DOHH2 (cell line): ENCODE measurements around the gene THBS3.
"Not testable (repeated sequence)": the region's sequence is repeated elsewhere in the genome, so short reads cannot be mapped to it uniquely, and the experiment has no call there.

Experiments
- H3F3A ChIP-seq: fragments of 200-600 bp; sonication (generic), shearing (Covaris generic); 2 replicates; pipeline ENCODE4 v1.6.0; 2016; ENCODE audit warnings: antibody characterized with exemption, mild to moderate bottlenecking; ENCODE audit not compliant: control insufficient read depth, insufficient read depth
- H3K27ac ChIP-seq: fragments of 200-600 bp; sonication (generic); 2 replicates; pipeline ENCODE4 v1.5.1; 2014; ENCODE audit warnings: low read depth, mild to moderate bottlenecking, low read length, moderate library complexity
- H3K27me3 ChIP-seq: fragments of 200-600 bp; sonication (generic); 2 replicates; pipeline ENCODE4 v1.6.1; 2014; ENCODE audit warnings: mild to moderate bottlenecking, low read length, mixed read lengths; ENCODE audit not compliant: control insufficient read depth
- H3K36me3 ChIP-seq: fragments of 200-600 bp; sonication (generic); 2 replicates; pipeline ENCODE4 v1.6.1; 2014; ENCODE audit warnings: mild to moderate bottlenecking, low read length, moderate library complexity, mixed read lengths; ENCODE audit not compliant: control insufficient read depth
- H3K4me1 ChIP-seq: fragments of 200-600 bp; sonication (generic); 2 replicates; pipeline ENCODE4 v1.6.1; 2014; ENCODE audit warnings: mild to moderate bottlenecking, low read length, mixed read lengths; ENCODE audit not compliant: control insufficient read depth
- H3K4me2 ChIP-seq: fragments of 200-600 bp; sonication (generic); 2 replicates; pipeline ENCODE4 v1.6.0; 2014; ENCODE audit warnings: mild to moderate bottlenecking, low read length, moderate library complexity
- H3K4me3 ChIP-seq: fragments of 200-600 bp; sonication (generic); 2 replicates; pipeline ENCODE4 v1.5.1; 2014; ENCODE audit warnings: mild to moderate bottlenecking, low read length, mixed read lengths
- H3K79me2 ChIP-seq: fragments of 200-600 bp; sonication (generic); 2 replicates; pipeline ENCODE4 v1.6.1; 2014; ENCODE audit warnings: mild to moderate bottlenecking, low read length, mixed read lengths; ENCODE audit not compliant: control insufficient read depth
- H3K9me2 ChIP-seq: fragments of 200-600 bp; sonication (generic); replicated peaks from 2 replicates; pipeline ENCODE4 v1.6.1; 2014; ENCODE audit warnings: mild to moderate bottlenecking, low read length, mixed read lengths; ENCODE audit not compliant: control insufficient read depth
- H3K9me3 ChIP-seq: fragments of 200-600 bp; sonication (generic); 2 replicates; pipeline ENCODE4 v1.6.1; 2014; ENCODE audit warnings: antibody characterized with exemption, low read length, mixed read lengths; ENCODE audit not compliant: control insufficient read depth, insufficient read depth
- H4K20me1 ChIP-seq: fragments of 200-600 bp; sonication (generic); 2 replicates; pipeline ENCODE4 v1.6.0; 2014; ENCODE audit warnings: low read depth, mild to moderate bottlenecking, antibody characterized with exemption, low read length, moderate library complexity; ENCODE audit not compliant: control insufficient read depth, insufficient read depth
- EZH2phosphoT487 ChIP-seq: fragments of 200-600 bp; sonication (generic); IDR thresholded peaks from 2 replicates; pipeline ENCODE4 v1.6.1; 2017; ENCODE audit warnings: borderline replicate concordance, mild to moderate bottlenecking, antibody characterized with exemption, low read length, moderate library complexity, mixed read lengths
- TF ChIP-seq, protein P1 (sequence below): fragments of 200-600 bp; sonication (generic); IDR thresholded peaks from one replicate; pipeline ENCODE4 v1.5.1; 2014; ENCODE audit warnings: antibody characterized with exemption, mild to moderate bottlenecking, low read depth, low read length; ENCODE audit not compliant: poor library complexity, severe bottlenecking

THBS3 gene

DNA sequence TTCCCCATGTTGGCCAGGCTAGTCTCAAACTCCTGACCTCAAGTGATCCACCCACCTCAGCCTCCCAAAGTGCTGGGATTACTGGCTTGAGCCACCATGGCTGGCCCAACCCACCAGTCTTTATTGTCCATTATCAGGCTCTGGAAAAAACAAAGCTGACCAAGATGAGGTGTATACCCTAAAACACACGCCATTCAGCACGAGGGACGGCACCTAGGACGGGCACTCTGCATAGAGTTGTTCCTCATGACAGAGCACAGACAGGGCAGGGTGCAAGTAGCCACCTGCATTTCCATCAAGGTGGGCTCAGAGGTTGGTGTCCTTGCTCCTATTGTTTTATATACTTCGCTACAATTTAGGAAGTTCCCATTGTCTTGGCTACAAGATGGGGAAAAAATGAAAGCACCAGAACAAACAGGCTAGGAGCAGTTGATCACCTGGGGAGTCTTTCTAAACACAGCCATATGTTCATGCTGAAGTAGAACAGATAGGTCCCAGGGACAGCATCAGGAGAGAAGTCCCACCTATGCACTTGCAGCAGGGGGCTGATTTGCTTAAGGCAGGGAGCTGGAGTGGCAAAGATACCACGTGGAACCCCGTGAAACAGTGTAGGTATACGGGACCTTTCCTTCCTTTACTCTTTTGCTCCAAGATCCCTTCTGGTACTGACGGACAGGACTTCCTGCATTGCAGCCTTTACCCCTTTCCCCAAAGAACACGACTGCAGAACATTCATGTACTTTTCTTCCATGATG lies 39.1 kb downstream of the THBS3 start:
- Histone ChIP-seq H3K27ac (no peak overlapping the region), H3K27me3 (no peaks in the 10 kb centered on the region), H3K4me3 (no peak overlapping the region), H3K9me2 (no peaks in the 10 kb centered on the region), H3K4me2 (no peak overlapping the region), H3K79me2 (peaks cover 20% of the 10 kb centered on the region), H4K20me1 (no peaks in the 10 kb centered on the region), H3K4me1 (peaks cover 46% of the 10 kb centered on the region), H3F3A (peaks cover 6% of the 10 kb centered on the region; the same call in 1 of the 2 replicates), H3K9me3 (no peaks in the 10 kb centered on the region), H3K36me3 (peaks cover 30% of the 10 kb centered on the region)
- TF ChIP-seq EZH2phosphoT487, result no peak

DNA sequence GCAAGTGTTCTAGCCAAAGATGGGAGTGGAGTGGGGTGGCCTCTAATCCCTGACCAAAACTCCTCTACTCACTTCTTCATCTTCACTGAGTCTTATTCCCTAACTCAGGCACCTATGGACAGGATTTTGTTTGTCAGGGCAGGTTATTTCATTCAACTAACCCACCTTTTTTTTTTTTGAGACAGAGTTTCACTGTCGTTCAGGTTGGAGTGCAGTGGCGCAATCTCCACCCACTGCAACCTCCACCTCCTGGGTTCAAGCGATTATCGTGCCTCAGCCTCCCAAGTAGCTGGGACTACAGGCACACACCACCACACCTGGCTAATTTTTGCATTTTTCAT lies 39.6 kb downstream of the THBS3 start:
- Histone ChIP-seq H3K36me3 (peaks cover 30% of the 10 kb centered on the region), H3K79me2 (peaks cover 20% of the 10 kb centered on the region), H3K4me2 (peak overlapping the region; percentile 90), H3K4me1 (peaks cover 42% of the 10 kb centered on the region)
- not testable (repeated sequence) for H4K20me1 ChIP-seq, H3K4me3 ChIP-seq, H3K27ac ChIP-seq, H3K9me2 ChIP-seq, H3K27me3 ChIP-seq, H3F3A ChIP-seq, H3K9me3 ChIP-seq

DNA sequence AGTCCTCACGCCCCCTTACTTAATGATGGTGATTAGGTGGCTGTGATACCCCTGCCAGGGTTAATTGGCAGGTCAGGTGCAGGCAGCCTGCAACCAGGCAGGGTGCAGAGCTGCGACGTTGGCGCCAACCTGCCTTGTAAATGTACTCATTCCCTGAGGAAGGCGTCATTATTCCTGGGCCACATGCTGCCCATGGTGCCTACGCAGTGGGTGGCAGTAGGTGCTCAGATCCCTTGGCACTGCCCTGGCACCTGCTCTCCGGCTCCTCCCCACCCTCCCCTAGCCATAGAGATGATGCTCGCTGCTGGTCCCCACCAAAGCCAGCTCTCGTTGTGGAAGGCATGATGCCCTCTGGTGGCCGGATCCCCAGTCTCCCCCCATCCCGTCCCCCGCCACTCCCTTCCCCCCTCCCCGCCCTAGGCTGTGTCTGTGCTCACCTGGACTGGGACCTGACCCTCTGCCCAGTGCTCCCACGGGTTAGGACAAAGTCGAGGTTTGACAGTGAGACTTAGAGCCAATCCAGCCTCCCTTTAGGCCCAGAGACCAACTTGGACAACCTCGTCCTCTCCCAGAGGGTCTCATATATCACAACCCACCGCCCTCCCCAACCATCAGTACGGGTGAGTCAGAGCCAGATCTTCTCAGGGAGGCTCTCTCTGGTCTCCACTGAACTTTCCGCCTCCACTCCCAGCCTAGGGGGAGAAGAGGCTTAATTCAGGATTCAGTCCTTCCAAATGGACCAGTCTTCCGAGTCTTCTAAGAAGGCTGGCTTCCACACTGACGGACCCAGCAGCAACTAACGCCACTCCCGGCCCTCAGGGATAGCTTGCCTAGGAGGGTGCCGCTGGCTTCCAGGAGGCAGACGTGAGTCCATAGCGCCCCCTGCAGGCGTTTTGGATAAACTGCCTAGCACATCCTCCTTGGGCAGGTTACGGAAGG lies 40.3 kb downstream of the THBS3 start:
- Histone ChIP-seq H3K9me3 (no peaks in the 10 kb centered on the region), H4K20me1 (no peaks in the 10 kb centered on the region), H3K4me3 (peak overlapping the region; percentile 70), H3K79me2 (peaks cover 13% of the 10 kb centered on the region), H3F3A (peaks cover 6% of the 10 kb centered on the region; the same call in 1 of the 2 replicates), H3K4me1 (peaks cover 41% of the 10 kb centered on the region), H3K36me3 (peaks cover 25% of the 10 kb centered on the region), H3K4me2 (peak overlapping the region; percentile 90), H3K9me2 (no peaks in the 10 kb centered on the region), H3K27ac (peak overlapping the region; percentile 53), H3K27me3 (no peaks in the 10 kb centered on the region)
- TF ChIP-seq EZH2phosphoT487, result no peak
- TF ChIP-seq, protein P1, sequence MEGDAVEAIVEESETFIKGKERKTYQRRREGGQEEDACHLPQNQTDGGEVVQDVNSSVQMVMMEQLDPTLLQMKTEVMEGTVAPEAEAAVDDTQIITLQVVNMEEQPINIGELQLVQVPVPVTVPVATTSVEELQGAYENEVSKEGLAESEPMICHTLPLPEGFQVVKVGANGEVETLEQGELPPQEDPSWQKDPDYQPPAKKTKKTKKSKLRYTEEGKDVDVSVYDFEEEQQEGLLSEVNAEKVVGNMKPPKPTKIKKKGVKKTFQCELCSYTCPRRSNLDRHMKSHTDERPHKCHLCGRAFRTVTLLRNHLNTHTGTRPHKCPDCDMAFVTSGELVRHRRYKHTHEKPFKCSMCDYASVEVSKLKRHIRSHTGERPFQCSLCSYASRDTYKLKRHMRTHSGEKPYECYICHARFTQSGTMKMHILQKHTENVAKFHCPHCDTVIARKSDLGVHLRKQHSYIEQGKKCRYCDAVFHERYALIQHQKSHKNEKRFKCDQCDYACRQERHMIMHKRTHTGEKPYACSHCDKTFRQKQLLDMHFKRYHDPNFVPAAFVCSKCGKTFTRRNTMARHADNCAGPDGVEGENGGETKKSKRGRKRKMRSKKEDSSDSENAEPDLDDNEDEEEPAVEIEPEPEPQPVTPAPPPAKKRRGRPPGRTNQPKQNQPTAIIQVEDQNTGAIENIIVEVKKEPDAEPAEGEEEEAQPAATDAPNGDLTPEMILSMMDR, result peak; percentile 94

DNA sequence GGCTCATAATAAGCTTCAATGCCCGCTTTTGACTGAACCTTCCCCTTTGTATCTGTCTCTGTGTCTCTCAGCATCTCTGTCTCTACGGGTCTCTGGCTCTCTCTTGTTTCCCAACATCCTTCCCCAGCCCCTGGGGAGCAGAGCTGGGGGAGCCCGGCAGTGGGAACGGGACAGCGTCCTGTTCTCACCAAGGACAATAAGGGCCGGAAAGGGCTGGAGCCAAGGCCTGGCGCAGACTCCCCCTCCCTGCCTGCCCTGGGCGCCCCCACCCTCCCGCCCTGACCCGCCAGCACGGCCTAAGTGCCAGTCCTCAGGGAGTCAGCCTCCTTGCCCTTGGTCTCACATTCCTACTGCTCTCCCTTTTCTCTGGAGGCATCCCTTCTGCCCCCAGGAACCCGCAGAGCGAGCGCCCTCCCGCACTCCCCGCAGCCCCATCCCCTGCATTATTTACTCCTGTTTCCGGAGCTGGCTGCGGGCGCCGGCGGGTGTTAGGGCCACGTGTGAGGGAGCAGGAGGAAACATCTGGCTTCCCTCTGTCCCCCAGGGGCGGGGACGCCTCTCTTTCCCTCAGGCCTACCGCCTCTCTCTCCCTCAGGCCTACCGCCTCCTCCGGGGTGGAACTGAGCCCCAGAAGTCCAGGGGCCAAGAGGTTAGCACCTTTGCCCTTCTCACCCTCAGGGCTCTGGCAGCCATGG lies 41.1 kb downstream of the THBS3 start:
- Histone ChIP-seq H3K9me2 (no peaks in the 10 kb centered on the region), H3K4me2 (peak overlapping the region; percentile 90), H3K4me3 (peak overlapping the region; percentile 70), H3F3A (peaks cover 9% of the 10 kb centered on the region; the same call in 1 of the 2 replicates), H3K4me1 (peaks cover 33% of the 10 kb centered on the region), H3K36me3 (peaks cover 25% of the 10 kb centered on the region), H3K27me3 (no peaks in the 10 kb centered on the region), H3K79me2 (peaks cover 5% of the 10 kb centered on the region), H4K20me1 (no peaks in the 10 kb centered on the region), H3K9me3 (no peaks in the 10 kb centered on the region), H3K27ac (peak overlapping the region; percentile 53)
- TF ChIP-seq, protein P1, result no peak
- TF ChIP-seq EZH2phosphoT487, result no peak
